Activated naive CD8-positive, alpha-beta T cell treated with anti-CD3 and anti-CD28 coated beads for 36 hours (primary cell): ENCODE measurements around the gene CCDC12. TPM values are rescaled to one million over a fixed set of nuclear protein-coding genes. Genes with fewer than 3 reads are reported as not detected.

ENCODE experiments used
- DNase-seq: peaks from one replicate; pipeline ENCODE4 v3.0.0; 2021
- H3K27ac Mint-ChIP-seq: one replicate; pipeline ENCODE4 v1.8.0; 2022; ENCODE audit warnings: mild to moderate bottlenecking, moderate library complexity, mixed read lengths
- H3K27me3 Mint-ChIP-seq: one replicate; pipeline ENCODE4 v1.8.0; 2022; ENCODE audit warnings: mild to moderate bottlenecking, mixed read lengths
- H3K36me3 Mint-ChIP-seq: one replicate; pipeline ENCODE4 v1.8.0; 2021; ENCODE audit warnings: mild to moderate bottlenecking, mixed read lengths
- H3K4me1 Mint-ChIP-seq: one replicate; pipeline ENCODE4 v1.8.0; 2021; ENCODE audit warnings: mixed read lengths
- H3K4me3 Mint-ChIP-seq: one replicate; pipeline ENCODE4 v1.8.0; 2022; ENCODE audit warnings: mild to moderate bottlenecking, moderate library complexity, mixed read lengths
- H3K9me3 Mint-ChIP-seq: one replicate; pipeline ENCODE4 v1.8.0; 2022; ENCODE audit warnings: mixed read lengths
- total RNA-seq, 2 experiments: library from RNA; stranded (reverse); gene quantifications; one replicate each; pipeline ENCODE4 v1.2.3, GENCODE V29; 2021

The CCDC12 gene
- total RNA-seq, 2 experiments from 2014 or later, result 48.8 to 55.4 TPM

DNA sequence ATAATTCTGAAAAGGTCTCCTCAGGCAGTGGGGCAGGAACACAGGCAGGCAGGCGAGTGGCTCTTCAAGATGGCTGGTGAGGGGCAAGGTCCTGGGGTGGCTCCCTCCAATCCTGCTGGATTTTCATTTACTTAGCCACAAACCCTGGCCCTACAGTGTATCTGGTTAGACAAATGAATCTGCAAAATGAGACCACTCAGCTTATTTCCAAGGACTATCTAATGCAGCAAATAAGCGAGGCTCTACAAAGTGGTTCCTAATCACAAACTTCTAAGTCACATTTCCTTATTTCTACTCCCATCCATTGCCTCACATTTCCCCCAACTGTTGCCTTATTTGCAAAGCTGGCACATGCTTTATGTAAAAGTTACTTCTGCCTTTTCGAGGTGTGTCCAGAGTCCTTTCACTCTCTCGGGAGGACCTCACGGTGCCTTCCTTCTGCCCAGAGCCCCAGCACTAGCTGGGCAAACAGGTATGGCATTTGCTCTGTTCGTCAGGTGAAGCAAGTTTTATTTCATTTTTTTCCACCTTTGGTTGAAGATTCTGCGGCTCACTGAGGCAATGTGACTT is 40.5 kb downstream of the CCDC12 start:
- Mint-ChIP-seq H3K36me3 (peaks cover 19% of the 10 kb centered on the region), H3K27ac (no peak overlapping the region), H3K4me3 (no peak overlapping the region), H3K27me3 (no peaks in the 10 kb centered on the region), H3K9me3 (no peaks in the 10 kb centered on the region), H3K4me1 (peaks cover 50% of the 10 kb centered on the region)
- DNase-seq, result no peak

DNA sequence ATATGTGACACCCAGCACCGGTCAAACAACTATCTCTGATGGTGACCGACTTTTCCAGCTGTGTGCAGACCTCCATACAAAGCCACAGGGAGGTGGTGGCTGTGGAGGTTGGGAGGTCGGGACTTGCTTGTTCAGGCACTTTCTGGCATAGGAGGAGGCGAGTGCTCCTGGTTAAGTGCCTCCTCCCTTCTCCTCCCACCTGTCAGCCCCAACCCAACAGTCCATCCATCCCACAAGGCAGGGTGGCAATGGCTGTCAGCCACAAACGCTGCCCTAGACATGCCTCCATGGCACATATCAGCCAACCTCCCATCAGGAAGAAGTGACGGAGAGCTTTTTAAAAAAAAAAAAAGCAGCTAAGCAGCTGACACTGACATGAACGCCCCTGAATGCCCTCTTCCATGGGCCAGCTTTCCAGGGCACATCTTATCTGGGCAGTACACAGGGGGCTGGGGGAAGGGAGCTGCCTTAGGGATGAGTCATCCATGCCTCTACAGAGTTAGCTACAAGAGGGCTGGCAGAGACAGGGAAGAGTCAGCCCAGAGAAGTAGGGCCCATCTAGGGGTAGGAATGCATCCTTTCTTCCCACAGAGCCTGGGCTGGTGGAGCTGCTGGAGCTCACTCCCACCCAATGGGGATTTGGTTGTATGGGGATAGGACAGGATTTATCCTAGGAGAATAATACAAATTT is 41.2 kb downstream of the CCDC12 start:
- Mint-ChIP-seq H3K27me3 (no peaks in the 10 kb centered on the region), H3K36me3 (peaks cover 22% of the 10 kb centered on the region), H3K9me3 (no peaks in the 10 kb centered on the region), H3K4me3 (no peak overlapping the region), H3K27ac (peak overlapping the region; percentile 66), H3K4me1 (peaks cover 53% of the 10 kb centered on the region)
- no peak for DNase-seq

DNA sequence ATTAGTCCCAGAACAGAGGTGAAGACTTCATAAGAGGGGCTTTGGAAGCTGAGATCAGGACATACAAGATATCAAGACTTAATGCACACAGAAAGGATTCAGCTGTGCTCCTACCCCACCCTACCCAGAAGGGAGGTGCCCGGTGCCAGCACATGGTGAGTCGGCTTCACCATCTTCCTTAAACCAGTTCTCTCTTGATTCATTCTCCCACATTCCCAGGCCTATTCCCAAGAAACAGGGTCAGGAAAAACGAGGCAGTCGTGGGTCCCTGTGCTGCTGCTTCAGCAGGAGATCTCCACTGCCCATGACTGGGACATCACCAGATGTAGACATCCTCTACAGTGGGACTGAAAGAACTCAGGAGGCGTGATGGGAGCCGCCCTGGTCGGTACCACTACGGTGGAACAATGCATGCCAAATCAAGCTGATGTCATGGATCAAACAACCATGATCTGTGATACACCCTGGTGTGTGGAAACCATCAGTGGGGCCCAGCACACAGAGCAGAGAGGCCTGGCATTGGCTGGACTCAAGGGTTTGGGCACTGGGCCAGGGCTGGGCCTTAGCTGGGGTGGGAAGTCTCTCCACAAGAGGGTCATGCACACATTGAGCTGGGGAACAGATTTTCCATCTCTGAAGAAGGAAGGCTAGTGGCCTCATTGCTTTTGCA is 41.9 kb downstream of the CCDC12 start:
- no peak for DNase-seq
- Mint-ChIP-seq H3K27me3 (no peaks in the 10 kb centered on the region), H3K36me3 (peaks cover 26% of the 10 kb centered on the region), H3K27ac (no peak overlapping the region), H3K4me1 (peaks cover 51% of the 10 kb centered on the region), H3K4me3 (no peak overlapping the region), H3K9me3 (no peaks in the 10 kb centered on the region)

DNA sequence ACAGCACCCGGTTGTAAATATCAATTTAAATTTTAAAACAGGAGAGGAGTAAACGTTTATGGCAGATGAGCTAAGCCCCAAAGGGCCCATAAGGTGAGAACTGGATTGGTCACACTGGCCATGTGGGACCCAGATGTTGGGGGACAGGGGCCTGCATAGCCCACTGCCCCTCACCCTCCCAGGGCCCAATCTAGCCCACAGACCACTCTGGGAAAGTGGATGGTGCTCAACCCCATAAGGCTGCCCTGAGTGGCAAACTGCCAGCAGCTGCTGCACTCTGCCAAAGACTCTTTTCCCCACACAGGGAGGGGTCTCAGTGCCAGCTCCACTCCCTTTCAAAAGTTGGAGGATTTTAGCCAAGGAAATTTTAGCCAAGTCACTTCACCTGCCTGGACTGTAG is 42.5 kb downstream of the CCDC12 start:
- H3K27ac Mint-ChIP-seq, result no peak overlapping the region
- peaks cover 2% of the 10 kb centered on the region for H3K9me3 Mint-ChIP-seq
- H3K27me3 Mint-ChIP-seq, result no peaks in the 10 kb centered on the region
- peaks cover 29% of the 10 kb centered on the region for H3K36me3 Mint-ChIP-seq
- H3K4me3 Mint-ChIP-seq, result no peak overlapping the region
- H3K4me1 Mint-ChIP-seq, result peaks cover 53% of the 10 kb centered on the region
- no peak for DNase-seq

DNA sequence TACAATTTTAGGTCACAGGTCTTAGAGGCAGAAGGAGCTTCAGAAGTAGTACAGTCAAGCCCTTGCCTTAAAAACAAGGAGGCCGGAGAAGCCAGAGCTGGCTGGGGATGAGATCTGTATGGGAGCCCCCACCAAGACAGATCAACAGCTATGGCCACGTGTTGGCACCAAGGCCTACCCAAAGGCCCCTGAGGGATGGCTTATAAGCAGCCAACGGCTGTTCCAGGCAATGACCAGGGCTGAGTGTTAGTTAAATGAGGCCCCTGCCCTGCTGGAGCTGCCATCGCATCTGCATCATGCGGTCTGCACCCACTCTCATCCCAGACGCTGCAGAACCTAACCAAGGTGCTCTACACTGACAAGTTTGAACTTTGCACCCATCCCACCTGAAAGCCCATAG is 43.3 kb downstream of the CCDC12 start:
- Mint-ChIP-seq H3K9me3 (peaks cover 9% of the 10 kb centered on the region), H3K27me3 (no peaks in the 10 kb centered on the region), H3K4me3 (no peak overlapping the region), H3K36me3 (peaks cover 34% of the 10 kb centered on the region), H3K4me1 (peaks cover 55% of the 10 kb centered on the region), H3K27ac (no peak overlapping the region)
- DNase-seq, result no peak

DNA sequence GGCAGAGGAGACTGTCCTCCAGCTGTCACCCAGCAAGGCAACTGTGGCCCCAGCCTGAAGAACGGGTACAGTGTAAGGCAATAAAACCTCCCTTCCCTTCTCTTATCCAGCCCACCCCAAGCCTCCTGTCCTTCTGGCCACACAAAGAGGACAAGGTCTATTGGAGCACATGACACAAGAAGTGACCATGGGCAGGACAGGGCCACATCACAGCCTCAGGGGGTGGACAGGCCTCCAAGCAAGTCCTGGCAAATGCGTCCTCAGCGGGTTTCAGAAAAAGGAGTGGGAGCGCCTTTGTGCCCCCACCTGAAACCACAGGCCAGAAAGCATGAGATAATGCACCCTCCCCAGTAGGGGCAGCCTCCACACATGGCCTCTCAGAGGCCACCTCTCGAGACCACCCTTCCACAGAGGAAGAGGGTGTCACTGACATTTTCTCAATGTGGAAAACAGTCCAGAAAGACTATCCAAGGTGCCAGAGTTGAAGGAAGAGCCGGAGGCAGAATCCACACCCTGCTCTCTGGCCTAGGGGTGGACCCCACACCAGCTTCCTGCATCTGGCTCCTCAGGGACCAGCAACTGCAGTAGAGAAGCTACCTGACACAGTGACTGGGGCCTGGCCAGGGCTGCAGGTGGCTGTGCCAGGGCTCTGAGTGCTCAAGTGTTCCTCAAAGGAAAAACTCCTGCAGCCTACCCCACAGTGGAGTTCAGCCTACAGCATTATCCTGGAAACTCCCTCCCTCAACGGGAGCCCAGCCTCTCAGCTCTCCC is 43.9 kb downstream of the CCDC12 start:
- peaks cover 9% of the 10 kb centered on the region for H3K9me3 Mint-ChIP-seq
- peak overlapping the region; percentile 28 for H3K27ac Mint-ChIP-seq
- H3K36me3 Mint-ChIP-seq, result peaks cover 32% of the 10 kb centered on the region
- H3K4me1 Mint-ChIP-seq, result peaks cover 58% of the 10 kb centered on the region
- H3K27me3 Mint-ChIP-seq, result no peaks in the 10 kb centered on the region
- no peak overlapping the region for H3K4me3 Mint-ChIP-seq
- no peak for DNase-seq

DNA sequence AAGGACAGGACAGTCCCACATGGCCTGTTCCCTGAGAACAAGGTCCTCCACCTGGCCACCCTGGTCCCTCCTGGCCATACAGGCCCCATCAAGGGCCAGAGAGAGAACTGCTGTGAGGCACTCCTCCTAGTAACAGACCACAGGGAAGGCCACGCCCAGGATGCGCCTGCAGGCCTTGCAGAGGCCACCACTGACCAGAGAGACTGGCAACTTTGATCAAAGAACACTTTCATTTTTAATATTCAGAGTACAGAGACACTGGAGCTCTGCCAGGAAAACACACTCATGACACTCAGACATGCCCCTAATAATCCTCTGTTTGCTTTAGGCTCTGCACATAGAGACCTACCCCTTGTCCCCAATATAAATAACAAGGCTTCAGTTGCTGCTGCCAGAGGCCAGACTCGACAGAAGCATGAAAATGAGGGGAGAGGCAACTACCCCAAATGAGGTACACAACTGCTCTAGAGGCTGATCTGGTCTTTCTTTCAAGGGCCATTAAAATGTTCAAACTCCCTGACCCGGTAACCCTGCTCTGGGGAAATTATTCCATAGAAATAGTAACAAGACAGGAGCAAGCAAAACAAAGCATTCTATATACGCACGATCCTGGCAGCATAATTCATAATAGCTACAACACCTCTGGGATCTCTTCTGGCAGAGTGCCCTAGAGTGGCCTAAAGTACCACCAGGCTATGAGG is 44.8 kb downstream of the CCDC12 start:
- peaks cover 40% of the 10 kb centered on the region for H3K36me3 Mint-ChIP-seq

DNA sequence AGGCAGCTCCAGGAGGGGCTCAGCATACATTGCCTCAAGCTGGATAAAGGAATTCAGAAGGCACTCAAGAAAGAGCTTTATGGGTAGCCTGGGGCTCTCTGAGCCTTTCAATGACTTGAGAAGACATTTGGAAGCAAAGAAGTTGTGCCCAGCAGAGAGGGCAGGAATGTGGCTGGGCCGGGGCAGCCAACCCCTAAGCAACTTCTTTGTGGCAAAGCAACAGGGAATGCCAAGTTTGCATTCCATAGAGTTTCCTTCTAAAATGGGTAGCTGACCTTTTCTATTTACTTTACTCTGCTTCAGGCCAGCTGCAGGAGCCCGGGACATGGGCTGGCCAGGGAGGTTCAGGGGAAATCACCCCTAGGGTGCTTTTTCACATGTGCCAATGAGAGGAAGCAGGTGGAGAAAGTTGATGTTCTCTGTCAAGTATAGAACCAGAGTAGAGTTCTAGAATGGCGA is 45.6 kb downstream of the CCDC12 start:
- DNase-seq, result no peak
- Mint-ChIP-seq H3K4me3 (no peak overlapping the region), H3K27ac (peak overlapping the region; percentile 55), H3K4me1 (peaks cover 67% of the 10 kb centered on the region), H3K27me3 (no peaks in the 10 kb centered on the region), H3K36me3 (peaks cover 37% of the 10 kb centered on the region), H3K9me3 (peaks cover 9% of the 10 kb centered on the region)

More for the DNA sequence above, 44.8 kb downstream of the CCDC12 start:
- H3K27ac Mint-ChIP-seq, result peak overlapping the region; percentile 61
- no peak overlapping the region for H3K4me3 Mint-ChIP-seq
- H3K4me1 Mint-ChIP-seq, result peaks cover 66% of the 10 kb centered on the region
- no peaks in the 10 kb centered on the region for H3K27me3 Mint-ChIP-seq
- peaks cover 9% of the 10 kb centered on the region for H3K9me3 Mint-ChIP-seq
- no peak for DNase-seq

DNA sequence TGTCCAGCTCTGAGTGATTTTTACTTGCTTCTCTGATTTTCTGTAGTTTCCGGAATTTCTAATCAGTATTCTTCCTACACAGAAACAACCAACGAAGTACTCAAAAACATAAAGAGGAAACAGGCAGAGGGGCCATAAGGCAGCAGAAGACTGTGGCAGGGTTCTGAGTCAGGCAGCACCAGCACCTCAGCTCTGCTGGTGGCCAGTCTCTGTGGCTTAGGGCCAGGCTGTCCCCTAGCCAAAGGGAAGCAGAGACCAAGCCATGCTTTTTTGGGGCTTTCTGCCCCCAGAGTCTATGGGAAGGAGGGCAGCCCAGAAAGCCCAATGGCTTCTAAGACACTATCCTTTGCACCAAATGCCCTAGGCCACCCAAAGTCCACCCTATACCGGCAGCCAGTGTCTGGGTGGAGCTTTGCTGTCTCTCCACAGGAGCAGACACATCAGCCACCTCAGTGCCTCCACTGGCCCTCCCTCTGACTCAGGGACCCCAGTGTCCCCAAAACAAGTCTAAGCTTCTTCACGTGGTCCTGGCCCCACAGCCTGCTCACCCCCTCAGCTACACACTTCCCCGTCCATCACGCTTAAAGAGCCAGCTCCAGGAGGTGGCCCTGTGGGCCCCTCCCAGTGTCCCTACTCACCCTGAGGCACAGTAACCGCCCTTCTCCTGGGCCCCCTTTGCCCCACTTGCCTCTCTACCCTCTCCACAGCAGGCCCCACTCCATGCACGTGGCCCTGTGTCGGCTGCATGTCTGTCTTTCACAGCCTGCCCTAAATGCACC is 46.2 kb downstream of the CCDC12 start:
- peaks cover 37% of the 10 kb centered on the region for H3K36me3 Mint-ChIP-seq
- H3K4me3 Mint-ChIP-seq, result no peak overlapping the region
- H3K9me3 Mint-ChIP-seq, result peaks cover 9% of the 10 kb centered on the region
- H3K27me3 Mint-ChIP-seq, result no peaks in the 10 kb centered on the region
- DNase-seq, result no peak
- peaks cover 62% of the 10 kb centered on the region for H3K4me1 Mint-ChIP-seq
- H3K27ac Mint-ChIP-seq, result peak overlapping the region; percentile 55

DNA sequence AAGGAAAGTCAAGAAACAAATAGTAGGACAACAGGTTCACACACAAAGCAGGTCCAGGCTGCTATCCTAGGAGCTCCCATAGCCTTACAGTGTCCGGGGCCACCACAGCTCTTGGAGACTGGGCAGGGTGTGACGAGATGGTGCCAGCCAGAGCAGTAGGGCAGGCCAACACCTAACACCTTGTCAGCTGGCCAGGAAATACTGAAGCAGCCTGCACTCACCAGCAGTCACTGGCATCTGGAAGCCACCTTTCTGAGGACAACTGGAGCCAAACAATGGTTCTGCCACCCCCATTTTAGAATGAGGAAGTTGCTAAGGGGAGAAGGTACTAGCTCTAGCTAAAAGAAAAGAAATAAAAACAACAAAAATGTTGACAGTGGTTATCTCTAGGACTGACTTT is 47.2 kb downstream of the CCDC12 start:
- H3K27ac Mint-ChIP-seq, result no peak overlapping the region
- H3K4me3 Mint-ChIP-seq, result no peak overlapping the region
- peaks cover 9% of the 10 kb centered on the region for H3K9me3 Mint-ChIP-seq
- DNase-seq, result no peak
- H3K27me3 Mint-ChIP-seq, result no peaks in the 10 kb centered on the region
- peaks cover 35% of the 10 kb centered on the region for H3K36me3 Mint-ChIP-seq
- H3K4me1 Mint-ChIP-seq, result peaks cover 53% of the 10 kb centered on the region

DNA sequence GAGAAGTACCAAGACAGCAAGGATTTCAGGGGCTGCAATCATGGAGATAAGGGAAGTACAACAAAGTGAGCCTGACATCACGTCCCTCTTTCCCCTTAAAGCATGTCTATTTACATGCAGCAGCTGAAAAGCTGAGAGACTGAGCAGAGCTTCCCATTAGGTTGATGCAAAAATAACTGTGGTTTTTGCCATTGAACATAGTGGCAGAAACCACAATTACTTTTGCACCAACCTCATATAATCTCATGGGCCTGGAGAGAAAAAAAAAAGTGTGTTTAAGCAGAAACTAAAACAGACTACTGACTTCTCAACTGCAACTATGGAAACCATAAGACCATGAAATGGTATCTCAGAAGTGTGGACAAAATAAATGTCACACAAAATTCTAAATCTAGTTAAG is 48.3 kb downstream of the CCDC12 start:
- Mint-ChIP-seq H3K4me3 (no peak overlapping the region), H3K36me3 (peaks cover 40% of the 10 kb centered on the region), H3K27ac (no peak overlapping the region), H3K9me3 (peaks cover 9% of the 10 kb centered on the region), H3K4me1 (peaks cover 51% of the 10 kb centered on the region), H3K27me3 (no peaks in the 10 kb centered on the region)
- DNase-seq, result no peak

DNA sequence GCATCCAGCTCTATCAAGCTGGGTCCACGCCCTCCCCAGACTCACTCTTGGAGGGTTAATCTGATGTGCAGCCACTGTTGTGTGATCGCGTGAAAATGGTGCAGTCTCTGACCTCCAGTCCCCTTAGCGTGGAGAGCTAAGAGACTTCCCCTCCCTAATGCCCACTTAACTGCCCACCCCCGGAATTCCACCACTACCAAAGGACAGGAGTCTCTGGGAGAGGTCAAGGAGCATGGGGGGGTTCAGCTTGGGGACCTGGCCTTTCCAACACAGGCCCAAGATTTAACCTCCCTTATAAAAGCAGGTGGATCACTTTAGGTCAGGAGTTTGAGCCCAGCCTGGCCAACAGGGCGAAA is 48.8 kb downstream of the CCDC12 start:
- Mint-ChIP-seq H3K9me3 (peaks cover 9% of the 10 kb centered on the region), H3K4me3 (no peak overlapping the region), H3K4me1 (peaks cover 51% of the 10 kb centered on the region), H3K27me3 (no peaks in the 10 kb centered on the region), H3K27ac (peak overlapping the region; percentile 43), H3K36me3 (peaks cover 44% of the 10 kb centered on the region)
- DNase-seq, result no peak

DNA sequence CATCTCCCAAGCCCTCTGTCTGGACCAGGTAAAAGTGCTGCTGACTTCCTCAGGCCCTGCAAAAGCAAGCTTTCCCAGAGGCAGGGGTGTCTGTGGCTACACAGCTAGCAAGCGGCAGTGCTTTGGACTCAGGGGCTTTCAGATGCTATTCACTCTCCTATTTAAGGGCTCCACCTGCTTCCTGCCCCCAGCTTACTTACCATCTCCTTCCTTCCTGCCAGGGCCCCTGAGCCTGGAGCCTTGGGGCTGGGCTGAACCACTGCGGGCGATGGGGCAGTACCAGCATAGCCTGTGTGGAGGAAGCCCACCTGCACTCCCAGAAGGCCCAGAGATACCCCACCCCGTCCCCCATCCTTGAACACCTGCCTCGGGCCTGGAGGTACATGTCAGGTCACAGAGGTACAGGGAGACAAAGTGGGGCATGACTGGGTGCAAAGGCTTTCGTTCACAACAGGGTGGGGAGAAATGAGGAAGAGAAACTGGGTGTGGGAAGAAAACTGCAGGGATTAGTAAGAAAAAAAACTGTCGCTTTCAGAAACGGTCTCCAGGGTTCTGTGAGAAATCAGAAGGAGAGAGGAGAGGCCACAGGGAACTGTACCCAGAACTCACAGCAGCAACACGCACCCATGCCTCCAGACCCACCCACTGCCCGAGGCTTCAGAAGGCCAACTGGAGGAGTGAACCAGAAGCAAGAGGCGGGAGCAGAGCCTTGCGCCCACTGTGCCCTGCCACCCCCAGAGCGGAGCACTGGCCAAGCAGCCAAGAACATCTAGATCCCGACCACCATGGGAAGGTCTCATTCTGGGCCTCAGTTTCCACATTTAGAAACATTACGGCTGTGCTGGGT is 49.5 kb downstream of the CCDC12 start:
- H3K4me3 Mint-ChIP-seq, result no peak overlapping the region

More for the DNA sequence above, 49.5 kb downstream of the CCDC12 start:
- no peak for DNase-seq
- Mint-ChIP-seq H3K36me3 (peaks cover 48% of the 10 kb centered on the region), H3K4me1 (peaks cover 45% of the 10 kb centered on the region), H3K27me3 (no peaks in the 10 kb centered on the region), H3K9me3 (peaks cover 9% of the 10 kb centered on the region), H3K27ac (peak overlapping the region; percentile 43)
